HUES64 (cell line): ENCODE measurements around the gene DNASE1L1.

ENCODE experiments used
- H3K27ac ChIP-seq: 2 replicates; pipeline ENCODE4 v1.7.0; 2013; ENCODE audit warnings: low read depth, low read length, inconsistent platforms
- H3K27me3 ChIP-seq: 2 replicates; pipeline ENCODE4 v1.6.1; 2013; ENCODE audit warnings: mild to moderate bottlenecking, low read length; ENCODE audit not compliant: insufficient read depth
- H3K36me3 ChIP-seq: 2 replicates; pipeline ENCODE4 v1.6.1; 2013; ENCODE audit warnings: mild to moderate bottlenecking, low read length; ENCODE audit not compliant: insufficient read depth
- H3K4me1 ChIP-seq: 2 replicates; pipeline ENCODE4 v1.6.1; 2013; ENCODE audit warnings: mild to moderate bottlenecking, low read length, moderate library complexity; ENCODE audit not compliant: insufficient read depth
- H3K4me3 ChIP-seq: 2 replicates; pipeline ENCODE4 v1.5.1; 2013; ENCODE audit warnings: mild to moderate bottlenecking, low read length, moderate library complexity
- H3K9ac ChIP-seq: 2 replicates; pipeline ENCODE4 v1.6.1; 2013; ENCODE audit warnings: mild to moderate bottlenecking, low read depth, low read length
- H3K9me3 ChIP-seq: 2 replicates; pipeline ENCODE4 v1.6.1; 2013; ENCODE audit warnings: low read depth, low read length; ENCODE audit not compliant: insufficient read depth
- WGBS: fragments of 150-250, 120-280 bp; methylation state at CpG from one replicate; pipeline ENCODE4 v1.1.7; 2013; ENCODE audit warnings: missing lambda C conversion rate; 5-methylcytosine and 5-hydroxymethylcytosine counted together

The DNASE1L1 gene

GRCh38 chrX:154371017-154371788, 37.9 kb downstream of the DNASE1L1 start:
- Histone ChIP-seq H3K27me3 (peaks cover 6% of the 10 kb centered on the region; the same call in 1 of the 2 replicates), H3K4me1 (peaks cover 7% of the 10 kb centered on the region; the same call in 1 of the 2 replicates), H3K9me3 (no peaks in the 10 kb centered on the region), H3K36me3 (peaks cover 27% of the 10 kb centered on the region), H3K9ac (peak overlapping the region; percentile 92), H3K27ac (peak overlapping the region; percentile 90), H3K4me3 (peak overlapping the region; percentile 75)
- under 1% methylated on average over 76 of the region's 77 CpGs for WGBS

GRCh38 chrX:154370300-154371016, 38.6 kb downstream of the DNASE1L1 start:
- H3K27me3 ChIP-seq = peaks cover 6% of the 10 kb centered on the region; the same call in 1 of the 2 replicates
- H3K9me3 ChIP-seq = no peaks in the 10 kb centered on the region
- H3K9ac ChIP-seq = peak overlapping the region; percentile 92
- peaks cover 34% of the 10 kb centered on the region for H3K36me3 ChIP-seq
- peak overlapping the region; percentile 90 for H3K27ac ChIP-seq
- H3K4me1 ChIP-seq = peaks cover 7% of the 10 kb centered on the region; the same call in 1 of the 2 replicates
- H3K4me3 ChIP-seq = peak overlapping the region; percentile 75
- under 1% methylated on average over 61 of the region's 63 CpGs for WGBS

DNA sequence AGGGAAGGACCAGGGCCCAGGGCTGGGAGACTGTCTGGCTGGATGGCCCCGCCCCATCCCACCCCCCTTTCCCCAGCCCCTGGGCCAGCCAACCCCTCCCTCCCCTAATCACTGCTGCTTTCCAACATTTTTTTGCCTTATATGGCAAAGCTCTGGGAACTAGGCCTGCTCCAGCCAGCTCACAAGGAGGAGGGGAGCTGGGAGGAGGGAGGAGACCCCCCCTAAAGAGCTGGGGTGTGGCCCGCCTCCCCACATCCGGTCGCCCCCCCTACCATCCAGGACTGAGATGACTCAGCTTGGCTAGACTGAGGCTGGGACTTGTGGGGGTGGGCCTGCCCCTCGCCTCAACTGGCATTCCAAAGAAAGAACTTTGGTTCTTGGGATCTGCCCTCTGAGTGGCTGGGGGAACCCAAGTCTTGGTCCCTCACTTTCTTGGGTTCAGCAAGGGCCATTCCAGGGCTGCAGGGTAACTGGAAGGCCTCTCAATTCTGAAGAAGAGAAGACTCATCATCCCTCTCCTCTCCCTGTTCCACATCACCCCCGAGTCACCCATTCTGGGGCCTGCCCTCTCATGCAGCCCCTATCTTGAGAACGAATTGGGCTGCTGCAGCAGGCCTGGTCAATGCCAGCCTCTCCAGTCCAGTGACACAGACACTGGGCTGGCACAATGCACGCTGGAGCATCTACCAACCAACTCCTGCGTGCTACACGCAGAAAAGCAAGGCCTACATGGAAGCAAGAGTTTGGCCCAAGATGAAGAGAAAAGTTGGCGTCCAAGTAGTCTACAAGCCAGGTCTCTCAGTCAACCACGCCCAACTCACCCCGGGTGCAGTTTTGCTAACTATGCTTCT, 39.4 kb downstream of the DNASE1L1 start:
- Histone ChIP-seq H3K27me3 (peaks cover 2% of the 10 kb centered on the region; the same call in 1 of the 2 replicates), H3K27ac (peak overlapping the region; percentile 95), H3K4me3 (peak overlapping the region; percentile 75), H3K4me1 (peaks cover 7% of the 10 kb centered on the region; the same call in 1 of the 2 replicates), H3K9ac (peak overlapping the region; percentile 92), H3K36me3 (peaks cover 42% of the 10 kb centered on the region), H3K9me3 (no peaks in the 10 kb centered on the region)
- WGBS = 4% methylated on average over 7 of the region's 13 CpGs

DNA sequence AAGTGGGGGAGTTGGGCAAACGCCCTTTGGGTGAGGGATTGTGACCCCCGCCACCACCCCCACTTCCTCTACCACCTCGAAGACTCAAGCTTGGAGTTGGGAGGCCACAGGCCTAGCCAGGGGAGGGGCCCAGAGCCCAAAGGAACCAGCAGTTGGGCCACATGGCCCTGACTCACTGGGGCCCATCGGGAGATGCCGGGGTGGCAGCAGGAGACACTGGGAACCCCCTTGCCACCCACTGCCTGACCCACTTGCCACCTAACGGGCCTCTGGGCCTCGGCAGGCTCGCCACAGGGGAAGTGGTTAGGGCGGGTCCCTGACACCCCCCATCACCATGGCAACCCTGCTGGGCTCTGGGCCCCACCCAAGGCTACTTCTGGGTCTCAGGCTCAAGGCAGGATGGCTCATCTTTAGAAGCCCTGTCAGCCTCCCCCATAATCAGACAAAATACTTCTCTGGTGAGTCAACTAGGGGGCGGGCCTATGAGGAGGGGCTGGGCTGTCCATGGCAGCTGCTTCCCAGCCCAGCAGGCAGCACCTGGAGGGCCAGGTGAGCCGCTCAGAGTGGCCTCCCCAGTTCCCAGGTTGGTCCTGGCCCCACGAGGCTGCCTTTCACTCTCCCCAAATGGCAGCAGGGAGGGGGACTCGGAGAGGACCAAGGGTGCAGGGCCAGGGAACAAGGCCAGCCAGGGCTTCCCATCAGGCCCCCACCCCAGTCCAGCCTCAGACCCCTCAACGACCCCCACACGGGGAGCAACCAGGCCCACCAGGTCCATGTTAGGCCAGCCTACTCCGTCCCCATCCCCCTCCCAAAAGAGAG, 40.2 kb downstream of the DNASE1L1 start:
- Histone ChIP-seq H3K36me3 (peaks cover 51% of the 10 kb centered on the region), H3K4me3 (peak overlapping the region; percentile 75), H3K27me3 (peaks cover 2% of the 10 kb centered on the region; the same call in 1 of the 2 replicates), H3K4me1 (peaks cover 5% of the 10 kb centered on the region; the same call in 1 of the 2 replicates), H3K9me3 (no peaks in the 10 kb centered on the region), H3K9ac (peak overlapping the region; percentile 92), H3K27ac (peak overlapping the region; percentile 95)
- 26% methylated on average over 13 of the region's 16 CpGs for WGBS

- H3K4me3 ChIP-seq = peak overlapping the region; percentile 75; the same call in 1 of the 2 replicates
- no peak overlapping the region for H3K9ac ChIP-seq
- peaks cover 61% of the 10 kb centered on the region for H3K36me3 ChIP-seq
- WGBS = 96% methylated on average over 31 of the region's 31 CpGs
- H3K4me1 ChIP-seq = peaks cover 4% of the 10 kb centered on the region; the same call in 1 of the 2 replicates
- no peaks in the 10 kb centered on the region for H3K9me3 ChIP-seq
- H3K27ac ChIP-seq = peak overlapping the region; percentile 95
- peaks cover 2% of the 10 kb centered on the region; the same call in 1 of the 2 replicates for H3K27me3 ChIP-seq
Observed at GRCh38 chrX:154367474-154368308, 41.4 kb downstream of the DNASE1L1 start.

GRCh38 chrX:154366666-154367055, 42.4 kb downstream of the DNASE1L1 start:
- Histone ChIP-seq H3K9me3 (no peaks in the 10 kb centered on the region), H3K27ac (peak overlapping the region; percentile 52; the same call in 1 of the 2 replicates), H3K27me3 (no peaks in the 10 kb centered on the region), H3K4me1 (no peaks in the 10 kb centered on the region), H3K36me3 (peaks cover 71% of the 10 kb centered on the region), H3K9ac (0 out of 2 replicates have a peak overlapping the region, but pooled peaks have one; percentile 6), H3K4me3 (no peak overlapping the region)
- 98% methylated on average over 11 of the region's 11 CpGs for WGBS

GRCh38 chrX:154365997-154366665, 42.9 kb downstream of the DNASE1L1 start:
- H3K36me3 ChIP-seq = peaks cover 76% of the 10 kb centered on the region
- peak overlapping the region; percentile 52; the same call in 1 of the 2 replicates for H3K27ac ChIP-seq
- WGBS = 97% methylated on average over 32 of the region's 32 CpGs
- H3K4me3 ChIP-seq = no peak overlapping the region
- H3K27me3 ChIP-seq = no peaks in the 10 kb centered on the region
- no peaks in the 10 kb centered on the region for H3K4me1 ChIP-seq
- H3K9me3 ChIP-seq = no peaks in the 10 kb centered on the region
- no peak overlapping the region for H3K9ac ChIP-seq

- Histone ChIP-seq H3K4me3 (no peak overlapping the region), H3K9me3 (no peaks in the 10 kb centered on the region), H3K9ac (no peak overlapping the region), H3K27ac (no peak overlapping the region), H3K36me3 (peaks cover 83% of the 10 kb centered on the region), H3K27me3 (no peaks in the 10 kb centered on the region), H3K4me1 (no peaks in the 10 kb centered on the region)
- 97% methylated on average over 20 of the region's 20 CpGs for WGBS
Observed at GRCh38 chrX:154365052-154365600, 43.9 kb downstream of the DNASE1L1 start.
